Stimulated activated CD8-positive, alpha-beta memory T cell treated with anti-CD3 and anti-CD28 coated beads, Interleukin-15, amount 100 ng/mL, for 48 hours (primary cell): ENCODE results near the gene TMEM167B.
"Not testable (repeated sequence)": the region's sequence is repeated elsewhere in the genome, so short reads cannot be mapped to it uniquely, and the experiment has no call there.

Source experiments
- DNase-seq, 2 donors: peaks; one replicate each; pipeline ENCODE4 v3.0.0-alpha.2; 2020; ENCODE audit warnings: low read depth in 2 of 2

The TMEM167B gene

DNA sequence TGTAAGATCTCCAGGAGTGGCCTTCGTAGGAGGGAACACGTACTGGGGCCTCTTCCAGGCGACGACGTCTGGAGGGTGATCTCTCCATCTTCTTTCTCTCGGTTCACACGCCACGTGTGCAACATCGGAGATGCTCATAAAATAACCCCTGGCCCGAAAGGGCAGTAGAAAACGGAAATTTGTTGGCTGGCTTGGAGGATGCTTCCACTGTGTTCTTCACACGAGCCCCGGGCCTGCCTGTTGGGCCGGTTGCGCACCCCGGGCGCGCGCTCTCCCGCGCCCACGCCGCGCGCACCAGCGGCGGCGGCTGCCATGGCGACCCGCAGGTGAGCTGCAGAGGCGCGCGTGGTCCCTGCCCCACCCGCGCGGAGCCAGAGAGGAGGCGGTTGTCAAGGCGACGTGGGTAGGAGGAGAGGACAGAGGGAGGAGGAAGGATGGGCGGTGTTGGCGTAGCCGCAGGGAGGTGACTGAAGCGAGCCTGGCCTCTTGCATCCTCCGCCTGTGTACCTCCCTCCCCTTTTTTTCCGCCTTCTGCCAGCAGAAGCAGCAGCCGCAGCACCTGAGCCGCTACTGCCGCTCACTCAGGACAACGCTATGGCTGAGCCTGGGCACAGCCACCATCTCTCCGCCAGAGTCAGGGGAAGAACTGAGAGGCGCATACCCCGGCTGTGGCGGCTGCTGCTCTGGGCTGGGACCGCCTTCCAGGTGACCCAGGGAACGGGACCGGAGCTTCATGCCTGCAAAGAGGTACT is 23.2 kb downstream of the TMEM167B start, which contains the start of gene ELAPOR1:
ELAPOR1 (plus strand) TSS at position 526 of the 752 bp plus-strand sequence; CDS start at position 595, 69 bp downstream.
- peak; percentile 69 for DNase-seq

DNA sequence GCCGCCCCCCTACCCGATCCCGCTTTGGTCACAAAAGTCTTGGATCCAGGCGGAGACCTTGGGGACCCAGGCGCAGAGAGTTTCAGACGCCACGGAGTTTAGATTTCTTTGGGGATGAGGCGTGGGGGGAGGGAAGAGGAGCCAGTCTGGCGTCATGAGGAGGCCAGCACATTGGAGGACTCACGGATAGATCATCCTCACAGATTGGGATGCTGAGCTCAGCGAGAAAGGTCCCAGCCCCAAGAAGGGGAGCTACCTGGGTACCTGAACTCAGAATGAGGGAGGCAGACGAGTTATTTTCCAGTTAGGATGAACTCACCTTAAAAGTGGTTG is 23.7 kb downstream of the TMEM167B start:
- no peak for DNase-seq

DNA sequence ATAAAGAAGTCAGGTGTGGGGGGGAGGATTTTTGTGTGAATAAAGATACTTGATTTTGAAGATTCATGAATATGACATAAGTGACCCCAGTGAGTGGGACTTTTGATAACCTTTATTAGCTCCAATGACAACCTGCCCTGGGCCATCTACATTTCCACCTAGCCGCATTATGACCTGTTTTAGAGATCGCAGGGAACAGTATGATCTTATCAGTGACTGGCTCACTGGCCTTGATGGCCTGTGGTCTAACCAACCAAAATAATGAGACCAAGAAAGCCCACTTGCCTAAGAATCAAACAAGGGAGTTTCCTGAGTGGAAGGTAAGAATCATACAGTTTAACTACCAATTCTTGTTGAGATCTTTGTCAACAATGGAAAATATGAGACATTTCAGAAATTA is 25.1 kb downstream of the TMEM167B start:
- DNase-seq = no peak

DNA sequence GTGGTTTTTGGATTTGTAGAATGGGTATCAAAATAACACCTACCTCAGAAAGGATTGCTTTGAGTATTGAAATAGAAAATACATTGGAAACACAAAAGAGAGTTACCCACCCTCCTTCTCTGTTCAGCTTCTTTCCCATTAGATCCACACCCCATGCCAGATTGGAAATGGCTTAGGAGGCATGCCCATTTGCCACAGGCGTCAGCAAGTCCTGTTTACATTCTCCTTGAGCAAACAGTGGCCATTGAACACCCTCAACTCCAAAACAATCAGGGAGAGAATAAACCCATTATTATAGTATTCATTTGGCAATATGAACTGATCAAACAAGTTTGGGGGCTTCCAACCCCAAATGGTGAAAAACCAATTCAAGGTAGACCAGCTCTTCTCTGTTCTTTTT is 25.7 kb downstream of the TMEM167B start:
- DNase-seq = no peak

DNA sequence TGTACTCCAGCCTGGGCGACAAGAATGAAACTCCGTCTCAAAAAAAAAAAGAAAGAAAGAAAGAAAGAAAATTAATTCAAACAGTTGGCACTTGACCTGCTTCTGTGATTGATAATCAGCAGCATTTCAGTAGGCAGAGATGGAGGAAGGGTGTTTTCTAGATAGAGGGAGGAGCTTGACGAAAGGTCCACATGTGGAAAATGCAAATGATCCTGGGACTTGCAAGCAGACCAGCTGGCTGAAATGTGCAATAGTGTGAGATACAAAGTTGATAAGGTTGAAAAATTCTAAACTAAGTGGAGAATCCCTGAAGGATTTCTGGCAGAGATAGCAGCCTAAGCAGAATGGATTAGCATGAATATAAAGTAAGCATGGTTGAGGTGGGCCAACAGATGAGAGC is 27.5 kb downstream of the TMEM167B start:
- no peak for DNase-seq

DNA sequence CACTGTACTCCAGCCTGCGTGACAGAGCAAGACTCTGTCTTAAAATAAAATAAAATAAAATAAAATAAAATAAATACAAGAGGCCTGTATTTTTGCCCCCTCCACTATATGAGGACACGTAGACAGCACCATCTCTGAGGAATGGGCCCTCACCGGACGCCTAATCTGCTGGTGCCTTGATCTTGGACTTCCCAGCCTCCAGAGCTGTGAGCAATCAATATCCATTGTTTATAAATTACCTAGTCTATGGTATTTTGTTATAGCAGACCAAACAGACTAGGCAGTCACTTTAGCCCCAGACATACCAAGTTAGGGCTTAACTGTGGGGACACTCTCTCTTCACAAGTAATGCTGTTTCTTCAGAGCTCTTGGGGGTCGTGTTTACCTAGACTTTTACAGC is 29.8 kb downstream of the TMEM167B start:
- DNase-seq = no peak

DNA sequence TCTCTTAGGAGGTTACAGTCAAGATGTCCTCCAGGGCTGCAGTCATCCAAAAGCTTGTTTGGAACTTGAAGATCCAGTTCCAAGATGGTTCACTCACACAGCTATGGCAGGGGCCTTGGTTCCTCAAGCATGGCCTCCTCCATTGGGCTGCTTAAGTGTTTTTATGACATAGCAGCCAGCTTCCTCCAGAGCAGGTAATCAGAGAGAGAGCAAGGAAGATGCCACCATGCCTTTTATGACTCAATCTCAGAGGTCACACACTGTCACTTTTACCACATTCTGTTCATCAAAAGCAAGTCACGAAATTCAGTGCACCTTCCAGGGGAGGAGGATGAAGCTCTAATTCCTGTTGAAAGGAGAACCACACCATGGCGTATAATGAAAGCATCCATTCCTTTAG is 40.5 kb downstream of the TMEM167B start:
- DNase-seq = no peak

DNA sequence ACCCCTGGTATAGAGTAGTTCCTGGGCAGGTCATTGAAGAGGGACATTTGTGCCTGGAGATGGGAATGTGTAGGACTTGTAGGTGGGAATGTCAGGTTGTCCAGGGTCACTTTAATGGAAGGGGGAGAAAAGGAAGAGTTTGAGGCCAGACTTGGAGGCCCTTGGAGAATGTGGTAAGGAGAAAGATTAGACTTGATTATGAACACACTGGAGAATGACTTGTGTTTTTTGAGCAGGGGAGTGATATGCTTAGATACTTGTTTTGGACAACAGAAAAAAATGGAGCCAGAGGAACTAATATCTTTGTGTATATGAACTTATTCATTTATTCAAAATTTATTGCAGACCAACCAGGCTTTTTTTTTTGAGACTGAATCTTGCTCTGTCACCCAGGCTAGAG is 41.2 kb downstream of the TMEM167B start:
- no peak for DNase-seq

DNA sequence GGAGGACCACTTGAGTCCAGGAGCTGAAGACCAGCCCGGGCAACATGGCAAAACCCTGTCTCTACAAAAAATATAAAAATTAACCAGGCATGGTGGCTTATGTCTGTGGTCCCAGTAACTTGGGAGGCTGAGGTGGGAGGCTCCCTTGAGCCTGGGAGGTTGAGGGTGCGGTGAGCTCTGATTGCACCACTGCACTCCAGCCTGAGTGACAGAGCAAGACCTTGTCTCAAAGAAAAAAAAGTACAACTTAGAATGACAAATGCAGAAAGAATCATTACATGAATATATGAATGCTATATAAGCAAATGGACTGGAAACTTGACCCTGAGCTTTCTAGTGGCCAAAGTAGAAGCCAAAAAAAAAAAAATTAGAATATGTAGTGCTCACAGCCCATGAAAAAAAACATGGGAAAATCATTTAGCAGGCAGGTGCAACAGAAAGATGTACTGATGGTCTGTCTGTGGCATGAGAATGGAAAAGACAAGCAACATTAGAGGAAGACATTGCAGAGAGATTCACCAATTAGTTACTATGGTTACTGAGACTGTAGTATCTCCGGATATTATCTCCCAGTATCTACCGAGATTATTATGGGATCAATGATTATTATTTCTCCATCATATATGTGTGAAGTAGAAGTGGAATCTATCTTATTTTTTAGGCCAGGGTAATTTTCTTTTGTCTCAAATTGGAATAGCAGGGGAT is 42.6 kb downstream of the TMEM167B start:
- no peak for DNase-seq

DNA sequence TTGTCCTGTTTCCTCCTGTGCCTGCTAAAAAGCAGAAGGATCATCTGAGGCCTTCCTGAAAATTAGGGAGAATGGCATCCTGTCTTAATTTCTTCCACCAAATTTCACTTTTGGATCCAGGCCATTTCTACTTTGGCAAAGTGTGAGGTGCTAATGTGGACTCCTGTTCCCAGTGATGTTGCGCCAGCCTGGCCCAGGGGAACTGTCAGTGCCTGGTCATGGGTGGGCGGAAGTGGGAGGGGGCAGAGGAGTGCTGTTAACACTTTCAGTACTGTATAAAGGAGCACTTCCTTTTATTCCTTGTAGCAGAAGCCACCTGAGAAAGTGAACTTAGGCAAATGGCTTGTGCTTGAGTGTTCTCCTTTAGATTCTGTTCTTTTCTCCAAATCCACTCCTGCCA is 43.3 kb downstream of the TMEM167B start:
- DNase-seq = no peak

DNA sequence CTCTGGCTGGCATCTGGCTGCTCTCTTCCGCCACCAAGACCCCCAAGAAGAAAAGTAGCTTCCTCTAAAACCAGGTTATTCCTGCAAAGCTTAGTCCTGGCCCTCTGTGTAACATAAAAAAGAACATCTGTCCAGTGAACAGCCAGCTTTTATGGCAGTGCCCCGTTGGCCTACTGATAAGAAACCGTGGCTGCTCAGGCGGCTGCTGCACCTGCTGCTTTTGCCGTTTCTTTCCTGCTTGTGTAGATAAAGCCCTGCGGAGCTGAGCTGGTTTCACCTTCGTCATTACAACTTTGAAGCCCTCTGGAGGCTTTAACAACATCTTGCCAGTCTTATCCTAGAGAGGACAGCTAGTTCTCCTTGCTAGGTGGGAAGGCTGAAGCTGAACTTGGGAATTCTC is 43.9 kb downstream of the TMEM167B start:
- DNase-seq = no peak

DNA sequence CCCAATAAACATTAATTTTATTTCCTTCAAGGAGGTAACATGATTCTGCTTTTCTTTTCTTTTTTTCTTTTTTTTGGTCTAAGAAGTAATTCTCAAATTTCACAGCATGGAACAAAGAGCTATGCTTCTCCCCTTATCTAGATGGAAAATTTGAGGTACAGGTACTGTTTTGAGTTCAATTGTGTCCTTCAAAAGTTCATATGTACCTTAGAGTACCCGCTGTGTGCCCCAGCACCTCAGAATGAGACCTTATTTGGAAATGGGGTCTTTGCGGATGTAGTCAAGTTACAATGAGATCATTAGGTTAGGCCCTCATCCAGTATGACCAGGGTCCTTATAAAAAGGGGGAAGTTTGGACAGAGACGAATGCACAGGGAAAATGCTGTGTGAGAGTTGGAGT is 45.4 kb downstream of the TMEM167B start:
- DNase-seq = no peak

DNA sequence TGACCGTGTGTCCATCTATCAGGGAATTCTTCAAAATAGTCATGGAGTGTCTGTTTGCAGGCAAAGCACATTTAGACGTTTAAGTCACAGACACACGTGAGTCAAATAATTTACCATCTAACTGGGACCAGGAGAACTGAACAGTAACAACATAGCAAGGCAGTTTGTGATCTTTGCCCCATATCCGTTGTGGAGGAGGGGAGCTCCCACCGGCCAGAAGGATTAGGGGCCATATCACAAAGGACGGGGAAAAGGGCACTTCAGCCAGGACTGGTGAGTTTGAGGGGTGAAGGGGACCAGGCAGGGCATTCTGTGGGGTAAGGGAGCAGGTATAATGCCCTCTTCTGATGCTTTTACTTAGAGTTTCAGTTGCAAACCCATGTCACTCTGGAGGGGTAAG is 46.2 kb downstream of the TMEM167B start:
- no peak for DNase-seq

DNA sequence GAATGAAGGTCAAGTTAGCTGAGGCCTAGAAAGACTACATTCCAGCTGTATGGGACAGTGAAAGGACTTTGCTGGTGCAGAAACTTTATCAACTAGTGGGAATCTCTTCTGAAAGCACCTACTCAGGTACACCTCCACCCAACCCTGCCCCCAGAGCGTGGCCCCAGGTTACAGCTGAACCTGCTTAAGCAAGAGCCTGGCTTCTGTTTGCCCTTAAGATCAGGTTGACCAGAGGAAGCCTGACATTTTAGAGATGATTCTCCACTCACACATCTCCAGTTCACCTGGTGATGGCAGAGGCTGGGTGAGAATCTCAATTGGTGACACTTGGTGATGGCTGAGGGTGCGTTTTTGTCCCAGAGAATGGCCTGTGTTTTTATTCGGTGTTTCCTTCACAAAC is 47.4 kb downstream of the TMEM167B start:
- DNase-seq = no peak

DNA sequence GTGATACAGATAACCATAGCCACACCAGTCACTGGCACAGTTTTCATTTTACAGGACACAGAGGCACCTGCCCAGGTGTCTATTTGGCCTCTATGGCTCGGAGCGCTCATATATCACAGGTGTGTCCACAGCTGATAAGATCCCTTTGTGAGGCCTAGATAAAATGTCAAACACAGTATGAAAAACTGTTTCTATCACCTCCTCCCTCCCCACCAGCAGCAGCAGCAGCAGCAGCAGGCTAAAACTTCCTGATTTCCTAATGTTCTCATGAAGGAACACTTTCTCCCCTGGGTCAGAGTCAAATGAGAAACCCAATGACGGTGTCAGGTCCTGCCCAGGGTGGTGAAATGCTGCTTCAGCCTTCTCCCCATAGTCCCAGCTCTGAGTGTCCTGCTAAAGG is 47.8 kb downstream of the TMEM167B start:
- no peak for DNase-seq

DNA sequence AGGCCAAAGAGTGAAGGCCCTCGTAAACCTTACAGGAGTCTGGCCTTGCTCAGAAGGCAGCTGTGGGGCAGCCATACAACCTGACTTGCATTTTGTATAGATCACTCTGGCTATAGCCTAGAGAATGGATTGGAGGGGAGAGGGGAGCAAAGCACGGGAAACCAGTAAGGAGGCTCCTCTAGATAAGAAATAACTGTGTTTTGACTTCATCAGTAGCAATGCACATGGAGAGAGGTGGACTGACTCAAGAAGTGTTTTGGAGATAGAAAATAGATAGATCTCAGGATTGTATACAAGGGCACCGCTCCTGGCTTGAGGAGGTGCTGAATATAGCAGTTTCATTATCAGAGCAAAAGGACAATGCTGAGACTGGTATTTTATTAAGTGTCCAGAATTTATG is 49.8 kb downstream of the TMEM167B start:
- DNase-seq = no peak

DNA sequence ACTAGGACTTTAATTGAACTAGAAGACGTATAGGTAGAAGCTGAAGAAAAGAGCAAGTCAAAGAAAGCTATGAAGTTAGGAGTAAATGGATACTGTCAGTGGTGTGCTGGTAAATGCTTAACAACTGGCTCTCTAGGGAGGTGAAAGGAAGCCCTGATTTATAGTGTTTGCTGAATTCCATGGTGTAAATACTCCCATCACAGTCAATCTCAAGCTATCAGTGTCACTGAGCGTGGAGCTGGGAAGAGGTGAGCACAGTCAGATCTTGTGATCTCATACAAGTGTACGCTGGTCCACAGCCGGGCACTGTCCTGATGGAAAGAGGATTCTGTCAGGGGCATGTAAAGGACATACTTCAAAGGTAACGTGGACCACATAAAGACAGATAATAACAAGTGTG is 51.7 kb downstream of the TMEM167B start:
- DNase-seq = no peak

DNA sequence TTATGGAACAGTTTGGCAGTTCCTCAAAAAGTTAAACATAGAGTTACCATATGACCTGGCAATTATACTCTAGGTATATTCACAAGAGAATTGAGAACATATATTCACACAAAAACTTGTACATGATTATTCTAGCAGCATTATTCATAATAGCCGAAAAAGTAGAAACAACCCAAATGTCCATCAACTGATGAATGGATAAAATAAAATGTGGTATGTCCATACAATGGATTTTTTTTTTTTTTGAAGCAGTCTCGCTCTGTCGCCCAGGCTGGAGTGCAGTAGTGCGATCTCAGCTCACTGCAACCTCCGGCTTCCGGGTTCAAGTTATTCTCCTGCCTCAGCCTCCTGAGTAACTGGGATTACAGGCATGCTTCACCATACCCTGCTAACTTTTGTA is 52.2 kb downstream of the TMEM167B start:
- not testable (repeated sequence) for DNase-seq
